HL-60/S4 (cell line): ENCODE measurements around the gene DTX1.
"Not testable (repeated sequence)": the region's sequence is repeated elsewhere in the genome, so short reads cannot be mapped to it uniquely, and the experiment has no call there.

Experiments
- in situ Hi-C: fragments of 300-500 bp; cut with MboI; formaldehyde crosslinking; loops from 2 replicates; pipeline ENCODE4 v1.14.3; 2022; ENCODE audit warnings: low sequenced_read_pairs

Gene DTX1

GRCh38 chr12:113135178-113136127 is 78.9 kb downstream of the DTX1 start, which contains the start of gene RASAL1:
Gene RASAL1, minus strand, starts transcription at chr12:113135761. Its CDS starts 299 bp downstream, at chr12:113135462.
- in situ Hi-C loops, result no loop called here

GRCh38 chr12:113136128-113136989 is 79.8 kb downstream of the DTX1 start:
- in situ Hi-C loops, result no loop called here

- in situ Hi-C loops, result no loop called here
Measured at GRCh38 chr12:113136990-113137511, 80.5 kb downstream of the DTX1 start.

GRCh38 chr12:113137861-113138783 is 81.6 kb downstream of the DTX1 start:
- in situ Hi-C loops, result no loop called here

- in situ Hi-C loops, result no loop called here
Measured at GRCh38 chr12:113138826-113139225, 82.3 kb downstream of the DTX1 start.

- in situ Hi-C loops, result no loop called here
Measured at GRCh38 chr12:113140706-113141105, 84.2 kb downstream of the DTX1 start.

- in situ Hi-C loops, result not testable (repeated sequence)
Measured at GRCh38 chr12:113141716-113142115, 85.2 kb downstream of the DTX1 start.

GRCh38 chr12:113142173-113142885 is 85.8 kb downstream of the DTX1 start:
- in situ Hi-C loops, result no loop called here

GRCh38 chr12:113142886-113143332 is 86.4 kb downstream of the DTX1 start:
- in situ Hi-C loops, result no loop called here

GRCh38 chr12:113143959-113144358 is 87.4 kb downstream of the DTX1 start:
- in situ Hi-C loops, result no loop called here

- in situ Hi-C loops, result no loop called here
Measured at GRCh38 chr12:113144806-113145205, 88.3 kb downstream of the DTX1 start.

GRCh38 chr12:113145720-113146551 is 89.4 kb downstream of the DTX1 start:
- in situ Hi-C loops, result no loop called here

- in situ Hi-C loops, result no loop called here
Measured at GRCh38 chr12:113146999-113147398, 90.5 kb downstream of the DTX1 start.
